OCI-LY7 (cell line): Measurements from ENCODE around the gene ACSS2. TPM values are rescaled to one million over a fixed set of nuclear protein-coding genes. Genes with fewer than 3 reads are reported as not detected.

ENCODE experiments used
- total RNA-seq, 2 experiments: library from RNA; depleted of rRNA in 1 of 2; stranded (reverse); fragments of >200 nt in 1 of 2; shearing (Covaris generic) in 1 of 2; gene quantifications; 2 replicates each; pipeline ENCODE4 v1.2.3, GENCODE V29; 2014 to 2022

ACSS2 gene
- total RNA-seq, 2 experiments from 2014 or later: 18.2 to 21.4 TPM

Other genes starting within 250 kb of the ACSS2 start
- gene PIGU, start 199.5 kb upstream of the ACSS2 start, total RNA-seq (2014; rRNA removed; shearing (Covaris generic)): 14.5 and 16.6 TPM in 2 replicates
- 27.7 and 27.9 TPM in 2 replicates for gene PIGU, start 199.5 kb upstream of the ACSS2 start, total RNA-seq (2022)
- gene TP53INP2, start 172.3 kb upstream of the ACSS2 start, total RNA-seq (2014; rRNA removed; shearing (Covaris generic)): 0.73 and 0.82 TPM in 2 replicates
- gene TP53INP2, start 172.3 kb upstream of the ACSS2 start, total RNA-seq (2022): 6.4 and 7.9 TPM in 2 replicates
- gene NCOA6, start 51.0 kb upstream of the ACSS2 start, total RNA-seq (2014; rRNA removed; shearing (Covaris generic)): 8.8 and 13.1 TPM in 2 replicates
- 24.4 and 26.5 TPM in 2 replicates for gene NCOA6, start 51.0 kb upstream of the ACSS2 start, total RNA-seq (2022)
- gene GGT7, start 3.8 kb upstream of the ACSS2 start, total RNA-seq (2014; rRNA removed; shearing (Covaris generic)): 1.5 and 2.7 TPM in 2 replicates
- gene GGT7, start 3.8 kb upstream of the ACSS2 start, total RNA-seq (2022): 0.98 and 1.8 TPM in 2 replicates
- 91.4 and 105 TPM in 2 replicates for gene GSS, start 79.2 kb downstream of the ACSS2 start, total RNA-seq (2014; rRNA removed; shearing (Covaris generic))
- 78.7 and 103 TPM in 2 replicates for gene GSS, start 79.2 kb downstream of the ACSS2 start, total RNA-seq (2022)
- 0.08 and 0.79 TPM in 2 replicates for gene MYH7B, start 79.3 kb downstream of the ACSS2 start, total RNA-seq (2014; rRNA removed; shearing (Covaris generic))
- 0.63 and 0.70 TPM in 2 replicates for gene MYH7B, start 79.3 kb downstream of the ACSS2 start, total RNA-seq (2022)
- gene TRPC4AP, start 216.2 kb downstream of the ACSS2 start, total RNA-seq (2014; rRNA removed; shearing (Covaris generic)): 25.5 and 31.9 TPM in 2 replicates
- 38.8 and 42.3 TPM in 2 replicates for gene TRPC4AP, start 216.2 kb downstream of the ACSS2 start, total RNA-seq (2022)